Epithelial cell of esophagus (primary cell): ENCODE measurements around the gene CES1.
"Not testable (repeated sequence)": the region's sequence is repeated elsewhere in the genome, so short reads cannot be mapped to it uniquely, and the experiment has no call there.

Experiments used
- DNase-seq: peaks from one replicate; pipeline ENCODE4 v3.0.0; 2010; ENCODE audit warnings: low read depth
- H3K4me3 ChIP-seq: 2 replicates; pipeline ENCODE4 v1.5.1; 2011; ENCODE audit warnings: mild to moderate bottlenecking, low read length, control low read depth
- CTCF ChIP-seq: IDR thresholded peaks from 2 replicates; pipeline ENCODE4 v1.5.1; 2011; ENCODE audit warnings: low read depth, mild to moderate bottlenecking, low read length, control low read depth, inconsistent platforms; ENCODE audit not compliant: insufficient read depth; ENCODE audit errors: missing control alignments

CES1 gene

GRCh38 chr16:55834049-55834448, 1.2 kb upstream of the CES1 start:
- H3K4me3 ChIP-seq, result no peak overlapping the region
- no peak for TF ChIP-seq CTCF
- no peak for DNase-seq

GRCh38 chr16:55832425-55832772, 497 bp downstream of the CES1 start:
- TF ChIP-seq CTCF, result no peak
- H3K4me3 ChIP-seq, result no peak overlapping the region
- no peak for DNase-seq

GRCh38 chr16:55830658-55831294, 2.1 kb downstream of the CES1 start:
- TF ChIP-seq CTCF, result no peak
- DNase-seq, result no peak
- H3K4me3 ChIP-seq, result no peak overlapping the region

GRCh38 chr16:55829232-55829631, 3.7 kb downstream of the CES1 start:
- not testable (repeated sequence) for H3K4me3 ChIP-seq, DNase-seq

GRCh38 chr16:55828680-55829079, 4.2 kb downstream of the CES1 start:
- TF ChIP-seq CTCF, result no peak
- DNase-seq, result no peak
- H3K4me3 ChIP-seq, result no peak overlapping the region

GRCh38 chr16:55825115-55825728, 7.7 kb downstream of the CES1 start:
- no peak overlapping the region for H3K4me3 ChIP-seq
- TF ChIP-seq CTCF, result no peak
- no peak for DNase-seq

GRCh38 chr16:55824473-55825000, 8.4 kb downstream of the CES1 start:
- no peak for TF ChIP-seq CTCF
- H3K4me3 ChIP-seq, result no peak overlapping the region
- no peak for DNase-seq
